NCI-H128 (cell line): Measurements from ENCODE around the gene PPP1R15A.
"Not testable (repeated sequence)": the region's sequence is repeated elsewhere in the genome, so short reads cannot be mapped to it uniquely, and the experiment has no call there.

ENCODE experiments used
- DNase-seq: peaks from one replicate; lab custom pipeline; 2025; ENCODE audit not compliant: unreplicated experiment; lab: John Stamatoyannopoulos, UW

The PPP1R15A gene

GRCh38 chr19:48879025-48879637 is 6.9 kb downstream of the PPP1R15A start:
- DNase-seq, result no peak

- DNase-seq, result not testable (repeated sequence)
Measured at GRCh38 chr19:48879696-48880095, 7.5 kb downstream of the PPP1R15A start.

GRCh38 chr19:48881741-48882657 is 9.8 kb downstream of the PPP1R15A start:
- DNase-seq, result no peak

- no peak for DNase-seq
Measured at GRCh38 chr19:48883726-48884125, 11.5 kb downstream of the PPP1R15A start.

GRCh38 chr19:48887861-48888612 is 15.8 kb downstream of the PPP1R15A start:
- DNase-seq, result no peak

- DNase-seq, result not testable (repeated sequence)
Measured at GRCh38 chr19:48889496-48889895, 17.3 kb downstream of the PPP1R15A start.

GRCh38 chr19:48890551-48890950 is 18.3 kb downstream of the PPP1R15A start:
- DNase-seq, result no peak

- DNase-seq, result no peak
Measured at GRCh38 chr19:48895226-48895625, 23.0 kb downstream of the PPP1R15A start.

GRCh38 chr19:48896191-48896720 is 24.0 kb downstream of the PPP1R15A start:
- no peak for DNase-seq

GRCh38 chr19:48897181-48897580 is 25.0 kb downstream of the PPP1R15A start:
- DNase-seq, result no peak

- not testable (repeated sequence) for DNase-seq
Measured at GRCh38 chr19:48899386-48899749, 27.1 kb downstream of the PPP1R15A start.

- peak; percentile 99 for DNase-seq
Measured at GRCh38 chr19:48899781-48900476, 27.7 kb downstream of the PPP1R15A start, which contains the start of gene NUCB1. Gene NUCB1, plus strand, starts transcription at chr19:48900312. Its CDS starts 485 bp downstream, at chr19:48900797.

- no peak for DNase-seq
Measured at GRCh38 chr19:48900477-48901406, 28.5 kb downstream of the PPP1R15A start.

- DNase-seq, result not testable (repeated sequence)
Measured at GRCh38 chr19:48902291-48902690, 30.1 kb downstream of the PPP1R15A start.

- not testable (repeated sequence) for DNase-seq
Measured at GRCh38 chr19:48903788-48904187, 31.6 kb downstream of the PPP1R15A start.

GRCh38 chr19:48905664-48906063 is 33.4 kb downstream of the PPP1R15A start:
- DNase-seq, result no peak

GRCh38 chr19:48906324-48906723 is 34.1 kb downstream of the PPP1R15A start:
- DNase-seq, result no peak

GRCh38 chr19:48907671-48908070 is 35.5 kb downstream of the PPP1R15A start:
- no peak for DNase-seq

- DNase-seq, result not testable (repeated sequence)
Measured at GRCh38 chr19:48909424-48910077, 37.3 kb downstream of the PPP1R15A start.
